Lung microvascular endothelial cell (primary cell): ENCODE measurements around the gene PLSCR1. TPM values are rescaled to one million over a fixed set of nuclear protein-coding genes. Genes with fewer than 3 reads are reported as not detected.

Experiments used
- DNase-seq, 2 donors: peaks; one replicate each; pipeline versions ENCODE4 v3.0.0 to v3.0.0-alpha.2; 2010; ENCODE audit warnings: low read depth in 2 of 2
- total RNA-seq: library from RNA; depleted of rRNA; stranded (reverse); fragments of >200 nt; gene quantifications from 2 replicates; pipeline ENCODE4 v1.2.1, GENCODE V29; 2014

Gene PLSCR1
- total RNA-seq, 1 donor from 2014 or later, result 70.4 TPM

GRCh38 chr3:146473726-146474125 is 70.7 kb downstream of the PLSCR1 start:
- no peak for DNase-seq

- DNase-seq, result no peak
These were observed 71.8 kb downstream of the PLSCR1 start for GRCh38 chr3:146472611-146473010.

GRCh38 chr3:146471012-146471411 is 73.4 kb downstream of the PLSCR1 start:
- no peak for DNase-seq

GRCh38 chr3:146470425-146470990 is 73.9 kb downstream of the PLSCR1 start:
- no peak for DNase-seq

- peak; percentile 6 to 33 for DNase-seq
These were observed 75.0 kb downstream of the PLSCR1 start, which contains the start of gene PLSCR2 for GRCh38 chr3:146469150-146470017. Gene PLSCR2 (minus strand): TSS chr3:146469561. CDS start chr3:146459904, 9,657 bp downstream.

GRCh38 chr3:146468671-146469149 is 75.7 kb downstream of the PLSCR1 start:
- peak in 1 of 2 donors; percentile 13 for DNase-seq

GRCh38 chr3:146468234-146468633 is 76.2 kb downstream of the PLSCR1 start:
- peak in 1 of 2 donors; percentile 23 for DNase-seq

- no peak for DNase-seq
These were observed 77.8 kb downstream of the PLSCR1 start for GRCh38 chr3:146466604-146467003.

GRCh38 chr3:146465693-146466465 is 78.5 kb downstream of the PLSCR1 start:
- DNase-seq, result no peak

Other genes starting within 250 kb of the PLSCR1 start
- gene PLSCR2, start 75.0 kb downstream of the PLSCR1 start, total RNA-seq, result not detected in 2 replicates
- gene PLSCR5, start 60.7 kb upstream of the PLSCR1 start, total RNA-seq, result not detected in 2 replicates